Measurements from ENCODE around the gene CDKN1C.

CDKN1C gene

DNA sequence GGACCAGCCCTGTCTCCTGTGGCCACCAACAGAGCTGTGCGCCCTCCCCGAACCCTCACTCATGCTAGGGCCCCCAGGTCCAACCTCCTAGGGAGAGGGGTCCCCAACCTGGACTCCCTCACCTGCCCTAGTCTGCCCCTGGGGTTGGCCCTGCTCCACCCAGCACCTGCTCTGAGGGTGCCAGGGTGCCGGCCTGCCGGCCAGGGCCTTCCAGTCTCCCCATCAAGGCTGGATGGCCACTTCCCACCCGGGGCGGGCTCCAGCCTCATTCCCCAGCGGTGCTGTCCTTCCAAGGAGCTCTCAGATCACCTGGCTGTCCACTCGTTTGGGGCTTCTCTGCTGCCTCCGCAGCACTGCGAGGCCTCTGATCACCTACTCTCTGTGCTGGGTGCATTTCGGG lies 39.1 kb downstream of the CDKN1C start:
- no peak for DNase-seq (ENCODE audit: low read depth)

DNA sequence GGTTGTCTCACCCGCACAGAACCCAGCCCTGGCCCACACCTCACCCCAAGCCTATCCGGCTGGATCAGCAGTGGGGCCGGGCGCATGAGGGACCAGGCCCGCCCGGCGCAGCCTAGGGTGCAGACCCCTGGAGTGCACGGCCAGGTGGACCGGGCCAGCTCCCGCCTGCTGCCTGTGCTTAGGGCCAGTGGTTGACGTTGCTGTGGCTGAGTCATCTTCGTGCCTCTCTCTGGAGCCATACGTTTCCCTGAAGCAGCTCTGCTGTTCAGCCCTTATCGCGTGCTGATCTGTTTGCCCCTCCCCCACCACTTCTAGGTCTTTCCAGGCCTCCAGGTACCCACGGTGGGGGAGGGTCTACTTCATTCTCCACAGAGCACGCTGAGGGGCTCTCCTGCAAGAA lies 39.5 kb downstream of the CDKN1C start:
- DNase-seq (ENCODE audit: low read depth): no peak

GRCh38 chr11:2844996-2845395 lies 40.6 kb downstream of the CDKN1C start:
- DNase-seq (ENCODE audit: low read depth): no peak

GRCh38 chr11:2844116-2844842 lies 41.3 kb downstream of the CDKN1C start:
- DNase-seq (ENCODE audit: low read depth): no peak

GRCh38 chr11:2843551-2843950 lies 42.0 kb downstream of the CDKN1C start:
- no peak for DNase-seq (ENCODE audit: low read depth)

- DNase-seq (ENCODE audit: low read depth): no peak
These were observed 42.7 kb downstream of the CDKN1C start for GRCh38 chr11:2842876-2843275.

- no peak for DNase-seq (ENCODE audit: low read depth)
These were observed 44.0 kb downstream of the CDKN1C start for GRCh38 chr11:2841411-2842190.

DNA sequence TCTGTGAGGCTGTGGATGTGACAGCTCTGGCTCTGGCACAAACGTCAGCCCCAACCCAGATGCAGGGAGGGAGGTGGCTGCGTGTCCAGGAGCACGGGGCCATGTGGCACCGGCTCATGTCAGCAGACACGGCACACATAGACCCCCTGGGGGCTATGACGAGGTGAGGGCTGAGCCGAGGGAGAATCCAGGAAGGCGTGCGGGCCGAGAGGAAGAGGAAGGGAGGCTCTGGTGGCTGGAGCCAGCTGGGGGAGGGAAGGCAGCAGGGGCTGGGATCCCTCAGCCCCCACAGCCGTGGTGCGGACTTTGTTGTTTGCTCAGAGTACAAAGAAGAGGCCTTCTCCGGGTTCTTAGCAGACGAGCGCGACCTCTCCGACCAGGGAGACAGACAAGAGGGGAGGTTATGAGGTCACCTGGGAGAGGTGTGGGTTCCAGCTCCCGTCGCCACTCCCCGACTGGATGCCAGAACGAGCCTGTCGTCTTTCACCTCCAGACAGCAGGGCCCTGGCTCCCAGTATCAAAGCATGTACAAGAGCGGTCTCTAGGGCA lies 46.1 kb downstream of the CDKN1C start:
- no peak for DNase-seq (ENCODE audit: low read depth)

GRCh38 chr11:2838676-2839294 lies 46.8 kb downstream of the CDKN1C start:
- DNase-seq (ENCODE audit: low read depth): no peak

DNA sequence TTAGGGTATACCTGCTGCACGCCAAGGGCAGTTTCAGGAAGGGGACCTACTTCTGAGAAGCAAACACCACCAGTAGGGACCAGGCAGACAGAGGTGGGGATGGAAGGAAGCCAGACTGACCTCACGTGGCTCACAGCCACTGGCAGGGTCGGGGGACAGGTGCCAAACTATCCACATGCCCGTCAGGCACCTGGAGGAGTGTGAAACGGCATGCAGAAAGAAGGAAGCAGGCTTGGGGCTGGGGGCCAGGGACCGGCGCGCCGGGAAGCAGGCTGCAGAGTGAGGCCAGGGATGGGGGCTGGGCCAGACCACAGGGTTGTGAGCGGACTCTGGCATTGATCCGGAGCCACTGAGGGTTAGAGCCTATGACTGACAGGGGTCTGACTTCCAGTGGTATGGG lies 47.5 kb downstream of the CDKN1C start:
- DNase-seq (ENCODE audit: low read depth): no peak

DNA sequence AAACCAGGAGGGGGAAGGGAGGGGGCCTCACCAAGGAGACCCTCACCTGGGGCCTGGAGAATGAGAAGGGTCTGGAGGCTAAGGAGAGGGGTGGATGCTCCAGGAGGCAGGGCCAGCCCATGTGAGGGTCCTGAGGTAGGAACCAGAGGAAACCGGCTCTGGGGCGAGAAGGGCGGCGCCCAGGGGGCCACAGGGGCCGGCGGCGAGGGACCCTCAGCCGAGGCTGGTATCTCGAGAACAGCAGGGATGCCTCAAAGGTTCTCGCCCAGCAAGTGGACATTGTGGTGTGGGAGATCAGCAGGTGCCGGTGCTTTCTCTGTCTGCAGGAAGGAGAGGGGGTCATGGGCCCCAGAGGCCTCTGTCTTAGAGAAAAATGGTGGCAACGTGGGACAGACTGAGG lies 47.9 kb downstream of the CDKN1C start:
- no peak for DNase-seq (ENCODE audit: low read depth)

DNA sequence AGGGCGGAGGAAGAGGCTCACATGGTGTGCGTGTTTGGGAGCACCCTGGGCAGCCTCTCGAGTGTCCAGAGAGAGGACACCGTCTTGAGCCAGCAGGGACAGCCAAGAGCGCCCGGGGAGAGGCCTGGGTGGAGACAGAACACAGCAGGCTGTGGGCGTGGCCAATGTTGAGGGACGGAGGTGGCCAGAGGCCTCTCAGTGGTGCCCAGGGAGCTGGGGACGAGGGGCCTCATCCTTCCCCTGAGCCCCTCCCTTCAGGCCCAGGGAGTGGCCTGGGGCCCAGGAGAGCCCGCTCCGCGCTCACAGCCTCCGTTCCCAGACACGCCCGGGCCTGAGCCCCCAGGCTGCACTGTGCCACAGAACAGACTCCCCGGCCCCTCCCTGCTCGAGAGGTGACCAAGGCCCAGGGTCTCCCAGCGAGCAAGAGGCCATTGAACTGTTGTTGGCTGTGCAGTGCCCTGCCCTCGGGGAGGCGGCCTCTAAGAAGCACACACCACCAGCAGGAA lies 48.4 kb downstream of the CDKN1C start:
- peak; percentile 47 for DNase-seq (ENCODE audit: low read depth)

DNA sequence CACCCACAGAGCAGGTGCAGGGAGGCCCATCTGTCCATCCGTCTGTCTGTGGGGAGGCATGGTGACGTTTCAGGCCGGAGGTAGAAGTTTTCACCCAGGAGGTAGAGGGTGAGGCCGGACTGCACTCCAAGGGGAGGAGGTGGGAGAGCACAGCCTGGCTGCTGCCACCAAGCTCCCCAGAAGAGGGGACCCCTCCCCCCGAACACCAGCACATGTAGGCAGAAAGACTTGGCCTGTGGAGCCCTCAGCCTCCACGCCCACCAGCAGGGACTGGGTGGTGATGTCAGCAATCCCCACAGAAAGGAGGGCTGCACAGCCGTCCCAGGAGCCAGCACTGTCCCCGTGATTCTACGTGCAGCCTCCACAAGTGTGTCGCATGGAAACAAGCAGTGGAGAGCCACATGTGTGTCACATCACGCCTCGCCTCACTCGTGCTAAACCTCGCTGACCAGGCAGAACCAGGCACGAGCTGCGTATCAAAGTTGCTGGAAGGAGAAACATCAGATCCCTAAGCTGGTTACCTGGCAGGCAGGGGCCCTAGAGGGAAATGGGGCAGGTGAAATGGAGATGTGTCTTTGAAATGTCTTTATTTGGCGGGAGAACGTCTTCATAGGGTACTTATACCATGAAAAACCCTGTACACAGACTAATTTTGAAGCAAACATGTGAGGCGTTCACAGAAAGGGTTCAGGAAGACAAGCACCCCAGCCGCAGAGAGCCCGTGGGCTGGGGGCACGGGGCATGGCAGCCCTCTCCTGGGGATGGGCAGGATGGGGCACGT lies 49.1 kb downstream of the CDKN1C start:
- no peak for DNase-seq (ENCODE audit: low read depth)

DNA sequence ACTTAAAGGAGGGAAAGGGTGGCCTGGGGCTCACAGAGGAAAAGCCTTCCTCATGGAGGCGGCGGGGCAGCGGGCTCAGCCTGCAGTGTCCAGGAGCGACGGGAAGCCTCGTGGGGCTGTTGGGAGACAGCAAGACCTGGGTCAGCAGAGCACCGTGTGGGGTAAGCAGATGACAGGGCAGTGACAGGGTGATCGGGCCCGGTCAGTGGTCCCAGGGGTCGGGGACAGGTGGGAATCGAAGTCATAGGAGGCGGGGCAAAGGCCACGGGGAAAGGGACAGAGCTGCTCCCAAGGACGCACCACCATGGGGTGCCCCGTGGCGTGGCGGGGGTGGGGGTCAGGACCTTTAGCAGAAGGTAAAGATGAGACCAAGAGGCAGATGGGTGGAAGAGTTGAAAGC lies 49.8 kb downstream of the CDKN1C start:
- DNase-seq (ENCODE audit: low read depth): no peak

GRCh38 chr11:2835296-2835695 lies 50.3 kb downstream of the CDKN1C start:
- no peak for DNase-seq (ENCODE audit: low read depth)

DNA sequence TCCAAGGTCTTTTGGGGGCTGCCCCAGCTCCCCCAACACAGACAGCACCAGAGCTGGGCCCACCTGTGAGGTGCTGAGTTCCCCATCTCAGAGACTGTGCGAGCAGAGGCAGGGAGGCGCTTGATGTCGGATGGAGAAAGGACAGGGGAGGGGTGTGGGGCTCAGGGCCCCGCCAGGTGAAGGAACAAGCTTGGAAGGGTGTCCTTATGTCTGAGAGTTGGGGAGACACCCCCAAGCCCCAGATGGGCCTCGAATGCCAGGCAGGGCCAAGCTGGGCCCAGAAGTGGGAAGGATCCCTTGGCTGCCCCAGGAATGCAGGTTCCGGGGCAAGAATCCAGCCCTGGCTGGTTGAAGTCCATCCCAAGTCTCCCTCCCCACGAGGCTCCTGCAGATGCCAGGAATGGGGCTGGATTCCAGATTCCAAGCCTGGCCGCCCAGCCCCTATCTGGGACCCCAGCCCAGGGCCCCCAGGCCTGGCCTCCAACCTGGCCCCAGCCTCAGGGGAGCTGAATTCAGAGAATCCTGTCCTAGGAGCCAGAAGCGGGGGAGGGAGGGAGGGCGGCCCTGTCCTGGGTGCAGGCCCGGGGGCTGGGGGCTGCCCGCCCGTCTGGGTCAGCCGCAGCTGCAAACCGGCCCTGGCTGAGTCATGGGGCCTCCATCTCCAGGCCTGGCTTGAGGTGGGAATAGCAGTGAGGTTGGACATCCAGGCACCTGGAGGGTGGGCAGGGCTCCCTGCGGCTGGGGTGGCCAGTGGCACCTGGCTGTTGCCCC lies 50.9 kb downstream of the CDKN1C start:
- no peak for DNase-seq (ENCODE audit: low read depth)

DNA sequence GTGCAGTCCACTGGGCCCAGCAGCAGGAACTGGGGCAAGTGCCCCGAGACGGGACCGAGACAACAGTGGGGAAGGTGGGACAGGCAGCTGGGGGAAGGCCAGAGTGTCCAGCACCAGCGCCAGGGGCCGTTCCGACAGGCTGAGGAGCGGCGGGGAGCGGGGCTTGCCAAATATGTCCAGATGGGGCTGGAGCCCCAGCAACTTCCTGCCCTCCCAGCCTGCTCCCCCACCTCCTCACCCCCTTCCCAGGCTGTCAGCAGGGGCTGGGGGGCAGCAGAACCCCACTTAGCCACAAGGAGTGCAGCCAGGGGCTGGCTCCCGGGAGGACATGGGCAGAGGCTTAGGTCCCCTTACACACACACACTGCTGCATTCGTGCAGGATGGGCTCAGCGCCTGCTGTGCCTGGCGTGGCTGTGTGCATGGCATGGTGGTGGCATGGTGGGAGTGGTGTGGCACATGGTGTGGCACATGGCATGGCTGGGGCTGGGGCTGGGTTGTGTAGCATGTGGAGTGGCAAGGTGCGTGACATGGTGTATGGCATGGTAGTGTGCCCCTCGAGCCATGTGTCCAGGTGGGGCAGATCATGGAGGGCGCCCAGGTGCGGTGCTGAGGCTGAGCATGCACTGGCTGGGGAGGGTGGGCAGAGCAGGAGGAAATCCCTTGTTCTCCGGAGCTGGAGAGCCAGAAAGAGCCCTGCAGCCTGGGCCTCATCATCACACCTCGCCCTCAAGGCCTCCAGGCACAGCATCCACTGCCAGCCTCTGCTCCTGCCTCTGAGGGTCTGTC lies 51.7 kb downstream of the CDKN1C start:
- DNase-seq (ENCODE audit: low read depth): no peak

Data from GM04504 (cell line).